Esophagus muscularis mucosa (tissue), 4 donors: ENCODE data around the gene ME1. TPM values are rescaled to one million over a fixed set of nuclear protein-coding genes. Genes with fewer than 3 reads are reported as not detected.
"Not testable (repeated sequence)": the region's sequence is repeated elsewhere in the genome, so short reads cannot be mapped to it uniquely, and the experiment has no call there.

ENCODE experiments used
- DNase-seq: peaks from one replicate; pipeline ENCODE4 v3.0.0-alpha.2; 2017; ENCODE audit errors: extremely low spot score
- H3K27ac ChIP-seq, 4 donors: fragments of 200-600 bp; sonication (generic); replicated peaks in 1 of 4; 1 replicate in 3 of 4; 2 replicates in 1 of 4; pipeline ENCODE4 v1.5.1; 2016 to 2019; ENCODE audit warnings: mild to moderate bottlenecking in 1 of 4
- H3K27me3 ChIP-seq, 4 donors: fragments of 200-600 bp; sonication (generic); one replicate each; pipeline versions ENCODE4 v1.5.1 to v1.6.0; 2016 to 2019
- H3K36me3 ChIP-seq, 4 donors: fragments of 200-600 bp; sonication (generic); one replicate each; pipeline ENCODE4 v1.5.1; 2016 to 2019
- H3K4me1 ChIP-seq, 4 donors: fragments of 200-600 bp; sonication (generic); one replicate each; pipeline ENCODE4 v1.5.1; 2016 to 2019
- H3K4me3 ChIP-seq, 4 donors: fragments of 200-600 bp; sonication (generic); 1 replicate in 2 of 4; 2 replicates in 2 of 4; pipeline ENCODE4 v1.5.1; 2016 to 2019; ENCODE audit warnings: mild to moderate bottlenecking in 4 of 4, moderate library complexity in 1 of 4
- H3K9me3 ChIP-seq, 4 donors: fragments of 200-600 bp; sonication (generic); 1 replicate in 3 of 4; 2 replicates in 1 of 4; pipeline ENCODE4 v1.5.1; 2016 to 2019
- EP300 ChIP-seq: sonication (generic); formaldehyde crosslinking; IDR thresholded peaks from one replicate; pipeline ENCODE4 v1.6.1; 2017; ENCODE audit warnings: antibody characterized with exemption
- POLR2A ChIP-seq: fragments of 450-650 bp; IDR thresholded peaks from one replicate; pipeline ENCODE4 v1.6.1; 2017; ENCODE audit warnings: antibody characterized with exemption, moderate library complexity, mild to moderate bottlenecking, low read depth
- POLR2AphosphoS5 ChIP-seq, 2 donors: sonication (generic); formaldehyde crosslinking; IDR thresholded peaks; one replicate each; pipeline ENCODE4 v1.6.1; 2017; ENCODE audit warnings: antibody characterized with exemption in 2 of 2
- WGBS: methylation state at CpG from one replicate; pipeline ENCODE4 v1.1.5; 2018; 5-methylcytosine and 5-hydroxymethylcytosine counted together
- intact Hi-C: fragments of 100-400 bp; cut with DNase I; formaldehyde crosslinking; loops from one replicate; pipeline ENCODE4 v1.15.1; 2023
- total RNA-seq, 4 donors: library from RNA; depleted of rRNA; stranded (reverse); fragments of >200 nt; gene quantifications; one replicate each; pipeline versions ENCODE4 v1.1.0 to v1.2.1, GENCODE V29; 2016
- TF ChIP-seq, protein P1 (sequence below), 3 experiments: fragments of 200-600 bp in 2 of 3; fragments of 450-650 bp in 1 of 3; sonication (generic) in 2 of 3; IDR thresholded peaks; one replicate each; pipeline ENCODE4 v1.5.1; 2017 to 2019; ENCODE audit warnings: antibody characterized with exemption in 3 of 3, mild to moderate bottlenecking in 2 of 3, moderate library complexity in 1 of 3

The ME1 gene
- total RNA-seq, 4 donors from 2014 or later: 15.6 to 25.7 (median 19.3) TPM

- Histone ChIP-seq H3K27me3 (no peaks in the 10 kb centered on the region), H3K4me3 (no peak overlapping the region), H3K4me1 (peaks cover 0 to 16% (median 3%) of the 10 kb centered on the region in 4 donors), H3K9me3 (no peaks in the 10 kb centered on the region), H3K27ac (no peak overlapping the region), H3K36me3 (no peaks in the 10 kb centered on the region)
- no peak for DNase-seq
- TF ChIP-seq POLR2A (no peak), POLR2AphosphoS5 (IDR thresholded peaks at IDR 0.05) (no peak), EP300 (no peak)
- TF ChIP-seq, protein P1, sequence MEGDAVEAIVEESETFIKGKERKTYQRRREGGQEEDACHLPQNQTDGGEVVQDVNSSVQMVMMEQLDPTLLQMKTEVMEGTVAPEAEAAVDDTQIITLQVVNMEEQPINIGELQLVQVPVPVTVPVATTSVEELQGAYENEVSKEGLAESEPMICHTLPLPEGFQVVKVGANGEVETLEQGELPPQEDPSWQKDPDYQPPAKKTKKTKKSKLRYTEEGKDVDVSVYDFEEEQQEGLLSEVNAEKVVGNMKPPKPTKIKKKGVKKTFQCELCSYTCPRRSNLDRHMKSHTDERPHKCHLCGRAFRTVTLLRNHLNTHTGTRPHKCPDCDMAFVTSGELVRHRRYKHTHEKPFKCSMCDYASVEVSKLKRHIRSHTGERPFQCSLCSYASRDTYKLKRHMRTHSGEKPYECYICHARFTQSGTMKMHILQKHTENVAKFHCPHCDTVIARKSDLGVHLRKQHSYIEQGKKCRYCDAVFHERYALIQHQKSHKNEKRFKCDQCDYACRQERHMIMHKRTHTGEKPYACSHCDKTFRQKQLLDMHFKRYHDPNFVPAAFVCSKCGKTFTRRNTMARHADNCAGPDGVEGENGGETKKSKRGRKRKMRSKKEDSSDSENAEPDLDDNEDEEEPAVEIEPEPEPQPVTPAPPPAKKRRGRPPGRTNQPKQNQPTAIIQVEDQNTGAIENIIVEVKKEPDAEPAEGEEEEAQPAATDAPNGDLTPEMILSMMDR (IDR thresholded peaks at IDR 0.05): no peak
- 91% methylated on average over 2 of the region's 2 CpGs for WGBS
- intact Hi-C loops: no loop called here
Measured at GRCh38 chr6:83265384-83265783, 165.5 kb downstream of the ME1 start.

DNA sequence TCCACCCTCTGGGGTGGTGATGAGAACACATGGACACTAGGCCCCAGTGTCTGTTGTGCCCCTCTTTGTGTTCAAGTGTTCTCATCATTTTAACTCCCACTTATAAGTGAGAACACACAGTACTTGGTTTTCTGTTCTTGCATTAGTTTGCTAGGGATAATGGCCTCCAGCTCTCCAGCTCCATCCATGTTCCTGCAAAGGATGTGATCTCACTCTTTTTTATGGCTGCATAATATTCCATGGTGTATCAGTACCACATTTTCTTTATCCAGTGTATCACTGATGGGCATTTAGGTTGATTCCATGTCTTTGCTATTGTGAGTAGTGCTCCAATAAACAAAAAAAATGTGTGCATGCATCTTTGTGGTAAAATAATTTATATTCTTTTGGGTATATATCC is 170.3 kb downstream of the ME1 start:
- H3K4me1 ChIP-seq: no peaks in the 10 kb centered on the region
- H3K4me3 ChIP-seq: no peak overlapping the region
- intact Hi-C loops: no loop called here
- TF ChIP-seq, protein P1 (IDR thresholded peaks at IDR 0.05): no peak
- TF ChIP-seq POLR2A (no peak), EP300 (no peak), POLR2AphosphoS5 (IDR thresholded peaks at IDR 0.05) (no peak)
- no peak for DNase-seq
- H3K36me3 ChIP-seq: no peaks in the 10 kb centered on the region
- no peaks in the 10 kb centered on the region for H3K9me3 ChIP-seq
- no peak overlapping the region for H3K27ac ChIP-seq
- no peaks in the 10 kb centered on the region for H3K27me3 ChIP-seq

- H3K4me3 ChIP-seq: no peak overlapping the region
Measured at GRCh38 chr6:83258517-83258916, 172.3 kb downstream of the ME1 start.

GRCh38 chr6:83257791-83258190 is 173.1 kb downstream of the ME1 start:
- no peak for DNase-seq
- Histone ChIP-seq H3K4me3 (no peak overlapping the region), H3K27ac (no peak overlapping the region), H3K4me1 (peaks cover 0 to 3% (median 0%) of the 10 kb centered on the region in 4 donors), H3K9me3 (no peaks in the 10 kb centered on the region), H3K36me3 (peaks cover 0 to 3% (median 0%) of the 10 kb centered on the region in 4 donors), H3K27me3 (no peaks in the 10 kb centered on the region)
- WGBS: 100% methylated on average over 3 of the region's 3 CpGs
- TF ChIP-seq, protein P1 (IDR thresholded peaks at IDR 0.05): no peak
- TF ChIP-seq POLR2A (no peak), EP300 (no peak), POLR2AphosphoS5 (IDR thresholded peaks at IDR 0.05) (no peak)
- intact Hi-C loops: no loop called here

More at GRCh38 chr6:83258517-83258916, 172.3 kb downstream of the ME1 start:
- no peaks in the 10 kb centered on the region for H3K9me3 ChIP-seq
- intact Hi-C loops: no loop called here
- H3K27ac ChIP-seq: no peak overlapping the region
- TF ChIP-seq POLR2A (no peak), POLR2AphosphoS5 (IDR thresholded peaks at IDR 0.05) (no peak), EP300 (no peak)
- TF ChIP-seq, protein P1 (IDR thresholded peaks at IDR 0.05): no peak
- no peaks in the 10 kb centered on the region for H3K36me3 ChIP-seq
- DNase-seq: no peak
- H3K27me3 ChIP-seq: no peaks in the 10 kb centered on the region
- no peaks in the 10 kb centered on the region for H3K4me1 ChIP-seq
- 70% methylated on average over 1 of the region's 1 CpG for WGBS

DNA sequence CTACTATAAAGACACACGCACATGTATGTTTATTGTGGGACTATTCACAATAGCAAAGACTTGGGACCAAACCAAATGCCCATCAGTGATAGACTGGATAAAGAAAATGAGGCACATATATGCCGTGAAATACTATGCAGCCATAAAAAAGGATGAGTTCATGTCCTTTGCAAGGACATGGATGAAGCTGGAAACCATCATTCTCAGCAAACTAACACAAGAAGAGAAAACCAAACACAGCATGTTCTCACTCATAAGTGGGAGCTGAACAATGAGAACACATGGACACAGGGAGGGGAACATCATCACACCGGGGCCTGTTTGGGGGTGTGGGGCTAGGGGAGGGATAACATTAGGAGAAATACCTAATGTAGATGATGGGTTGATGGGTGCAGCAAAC is 174.1 kb downstream of the ME1 start:
- DNase-seq, H3K27me3 ChIP-seq, H3K4me1 ChIP-seq, H3K4me3 ChIP-seq, H3K9me3 ChIP-seq, intact Hi-C loops, H3K27ac ChIP-seq: not testable (repeated sequence)
- H3K36me3 ChIP-seq: peaks cover 0 to 11% (median 4%) of the 10 kb centered on the region in 4 donors
- 98% methylated on average over 3 of the region's 3 CpGs for WGBS
